GM10248 (cell line): ENCODE measurements around the gene STK17B.

Source experiments
- CTCF ChIA-PET: fragments of 300-600 bp; sonication (Branson Sonifier 250); formaldehyde crosslinking; extraction: SDS; loops from one replicate; lab custom pipeline; 2021; ENCODE audit warnings: antibody characterized with exemption; lab: Yijun Ruan, JAX
- POLR2A ChIA-PET: fragments of 350-650 bp; sonication (Branson Sonifier 250); formaldehyde crosslinking; extraction: SDS; loops from one replicate; lab custom pipeline; 2020; ENCODE audit warnings: antibody characterized with exemption; lab: Yijun Ruan, JAX
- DNase-seq: peaks from one replicate; pipeline ENCODE4 v3.0.0; 2012; ENCODE audit errors: extremely low spot score
- CTCF ChIP-seq: IDR thresholded peaks from 2 replicates; pipeline ENCODE4 v1.5.1; 2012; ENCODE audit warnings: mild to moderate bottlenecking, low read depth; ENCODE audit errors: extremely low read depth, missing control alignments, control extremely low read depth

STK17B gene

GRCh38 chr2:196183172-196183473 lies 11.7 kb upstream of the STK17B start:
- no peak for DNase-seq
- ChIA-PET CTCF (interaction anchor here (0.8 to 2.5 kb wide), 10 partner anchors 8 to 230 kb away, joined by 3 to 10 read pairs (median 4); partner anchors contain the start of gene STK17B), POLR2A (interaction anchor here (1.0 kb wide), 1 partner anchor 12 kb away, joined by 6 read pairs; the partner anchor contains the start of gene STK17B)
- TF ChIP-seq CTCF = no peak

GRCh38 chr2:196182439-196183171 lies 11.2 kb upstream of the STK17B start:
- TF ChIP-seq CTCF = no peak
- ChIA-PET CTCF (interaction anchor here (0.8 to 2.5 kb wide), 14 partner anchors 8 to 231 kb away, joined by 3 to 10 read pairs (median 3); partner anchors contain the start of gene STK17B), POLR2A (interaction anchor here (1.0 kb wide), 1 partner anchor 11 kb away, joined by 6 read pairs; the partner anchor contains the start of gene STK17B)

GRCh38 chr2:196181484-196181883 lies 10.1 kb upstream of the STK17B start:
- DNase-seq = no peak
- CTCF ChIA-PET = interaction anchor here (1.2 to 1.9 kb wide), 7 partner anchors 9 to 114 kb away, joined by 3 to 5 read pairs (median 4); no protein-coding TSS in a partner anchor
- no peak for TF ChIP-seq CTCF
- POLR2A ChIA-PET = no interaction called here

More at GRCh38 chr2:196182439-196183171, 11.2 kb upstream of the STK17B start:
- peak; percentile 55 for DNase-seq

- POLR2A ChIA-PET = interaction anchor here (0.6 to 1.5 kb wide), 3 partner anchors 10 to 1287 kb away, joined by 3 to 6 read pairs (median 6); no protein-coding TSS in a partner anchor
- no peak for TF ChIP-seq CTCF
- DNase-seq = no peak
- CTCF ChIA-PET = interaction anchor here (0.8 to 2.7 kb wide), 7 partner anchors 11 to 109 kb away, joined by 3 to 18 read pairs (median 4); partner anchors contain the start of gene DNAH7
Observed at GRCh38 chr2:196177124-196177523, 5.7 kb upstream of the STK17B start.

- peak; percentile 64 for DNase-seq
- POLR2A ChIA-PET = interaction anchor here (0.6 to 1.5 kb wide), 5 partner anchors 9 to 1288 kb away, joined by 3 to 6 read pairs (median 3); no protein-coding TSS in a partner anchor
- CTCF ChIA-PET = interaction anchor here (0.8 to 2.7 kb wide), 9 partner anchors 10 to 102 kb away, joined by 3 to 18 read pairs (median 4); no protein-coding TSS in a partner anchor
- TF ChIP-seq CTCF = no peak
Observed at GRCh38 chr2:196176142-196176738, 4.9 kb upstream of the STK17B start.

GRCh38 chr2:196174404-196174803 lies 3.0 kb upstream of the STK17B start:
- POLR2A ChIA-PET = no interaction called here
- CTCF ChIA-PET = interaction anchor here (0.8 to 1.3 kb wide), 3 partner anchors 96 to 280 kb away, joined by 3 read pairs; no protein-coding TSS in a partner anchor

More at GRCh38 chr2:196174404-196174803, 3.0 kb upstream of the STK17B start:
- no peak for DNase-seq
- TF ChIP-seq CTCF = no peak
